Spleen (tissue), 11 donors: ENCODE measurements around the gene RAD54L. TPM values are rescaled to one million over a fixed set of nuclear protein-coding genes. Genes with fewer than 3 reads are reported as not detected.

Experiments
- DNase-seq: peaks from one replicate; pipeline ENCODE4 v3.0.0-alpha.2; 2020
- H3K27ac ChIP-seq, 8 donors: fragments of 200-600 bp; sonication (generic) in 7 of 8; 1 replicate in 4 of 8; 2 replicates in 4 of 8; pipeline versions ENCODE4 v1.5.0 to v1.8.0; 2016 to 2021; ENCODE audit warnings: inconsistent platforms in 4 of 8, mild to moderate bottlenecking in 4 of 8, moderate library complexity in 1 of 8
- H3K27me3 ChIP-seq, 7 donors: fragments of 200-600 bp; sonication (generic) in 6 of 7; replicated peaks in 1 of 7; 1 replicate in 4 of 7; 2 replicates in 3 of 7; pipeline versions ENCODE4 v1.5.0 to v1.8.0; 2016 to 2021; ENCODE audit warnings: inconsistent platforms in 3 of 7, mild to moderate bottlenecking in 1 of 7
- H3K36me3 ChIP-seq, 6 donors: fragments of 200-600 bp; sonication (generic) in 5 of 6; 1 replicate in 4 of 6; 2 replicates in 2 of 6; pipeline versions ENCODE4 v1.5.0 to v1.8.0; 2016 to 2021; ENCODE audit warnings: inconsistent platforms in 2 of 6
- H3K4me1 ChIP-seq, 6 donors: fragments of 200-600 bp; sonication (generic) in 5 of 6; 1 replicate in 3 of 6; 2 replicates in 3 of 6; pipeline versions ENCODE4 v1.5.0 to v1.8.0; 2016 to 2021; ENCODE audit warnings: inconsistent platforms in 3 of 6
- H3K4me3 ChIP-seq, 8 donors: fragments of 200-600 bp; sonication (generic) in 7 of 8; 1 replicate in 4 of 8; 2 replicates in 4 of 8; pipeline versions ENCODE4 v1.5.0 to v1.8.0; 2016 to 2021; ENCODE audit warnings: inconsistent platforms in 4 of 8, mild to moderate bottlenecking in 4 of 8, moderate library complexity in 2 of 8
- H3K9me3 ChIP-seq, 8 donors: fragments of 200-600 bp; sonication (generic) in 7 of 8; 1 replicate in 4 of 8; 2 replicates in 4 of 8; pipeline versions ENCODE4 v1.5.0 to v1.8.0; 2016 to 2021; ENCODE audit warnings: inconsistent platforms in 4 of 8
- POLR2A ChIP-seq, 3 donors: fragments of 450-650 bp; IDR thresholded peaks; one replicate each; pipeline ENCODE4 v1.5.1; 2017; ENCODE audit warnings: antibody characterized with exemption in 3 of 3, mild to moderate bottlenecking in 1 of 3
- POLR2AphosphoS5 ChIP-seq, 3 donors: sonication (generic); formaldehyde crosslinking; IDR thresholded peaks; one replicate each; pipeline ENCODE4 v1.5.1; 2017; ENCODE audit warnings: antibody characterized with exemption in 3 of 3
- WGBS, 5 donors: extraction: QIAGEN DNeasy Blood & Tissue Kit in 3 of 5; methylation state at CpG; one replicate each; pipeline versions ENCODE4 v1.1.5 to v1.1.7; 2013 to 2018; 5-methylcytosine and 5-hydroxymethylcytosine counted together
- intact Hi-C: fragments of 100-400 bp; cut with DNase I; formaldehyde crosslinking; loops from one replicate; pipeline ENCODE4 v1.15.0; 2023; ENCODE audit warnings: low total_unique reads
- polyA plus RNA-seq, 3 donors: library from polyadenylated mRNA; stranded (reverse); fragments of 200-250 nt; gene quantifications; one replicate each; pipeline ENCODE4 v1.2.1, GENCODE V29; 2013
- total RNA-seq, 7 donors: library from RNA; depleted of rRNA in 3 of 7; stranded (reverse); fragments of >200 nt in 3 of 7; fragmentation: NEBNext Ultra II Directional in 4 of 7; extraction: Animal tissue kit (Norgen Biotek cat#: 25700) in 4 of 7; gene quantifications; one replicate each; pipeline versions ENCODE4 v1.1.0 to v1.2.1, GENCODE V29; 2016 to 2021
- TF ChIP-seq, protein P1 (sequence below), 11 experiments: fragments of 200-600 bp in 7 of 11; fragments of 450-650 bp in 4 of 11; sonication (generic) in 4 of 11; IDR thresholded peaks in 8 of 11; conservative IDR thresholded peaks in 3 of 11; 1 replicate in 7 of 11; 2 replicates in 4 of 11; pipeline versions ENCODE4 v1.4.0 to v1.8.0; 2016 to 2021; ENCODE audit warnings: antibody characterized with exemption in 11 of 11, inconsistent platforms in 4 of 11, mild to moderate bottlenecking in 1 of 11
- donor health status: healthy with polysubstance abuse.
- donor health status: DM: no; HTN: no; CAD: no; lungs with moderate emphysema.
- donor health status: DM: no; HTN: no; CAD: no.
- donor health status: Bipolar disorder and iron deficiency.
- donor health status: healthy.
- donor health status: DM: no; HTN: no; CAD: no.
- donor health status: DM: yes; HTN: yes; CAD: no.

Gene RAD54L
- total and polyA plus RNA-seq, 10 donors: 2.4 to 9.2 (median 2.9) TPM

DNA sequence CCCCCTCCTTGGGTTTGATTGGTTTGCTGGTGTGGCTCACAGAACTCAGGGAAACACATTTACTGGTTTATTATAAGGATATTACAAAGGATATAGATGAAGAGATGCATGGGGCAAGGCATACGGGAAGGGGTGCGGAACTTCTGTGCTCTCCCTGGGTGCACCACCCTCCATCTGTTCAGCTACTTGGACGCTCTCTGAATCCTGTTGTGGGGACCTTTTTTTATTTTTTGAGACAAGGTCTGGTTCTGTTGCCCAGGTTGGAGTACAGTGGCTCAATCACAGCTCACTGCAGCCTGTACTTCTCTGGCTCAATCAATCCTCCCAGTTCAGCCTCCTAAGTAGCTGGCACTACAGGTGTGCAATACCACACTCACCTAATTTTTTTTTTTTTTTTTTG lies 37.0 kb upstream of the RAD54L start:
- Histone ChIP-seq H3K27ac (no peak overlapping the region), H3K4me1 (peaks cover 0 to 14% (median under 1%) of the 10 kb centered on the region in 6 donors), H3K36me3 (no peaks in the 10 kb centered on the region), H3K27me3 (no peaks in the 10 kb centered on the region), H3K9me3 (no peaks in the 10 kb centered on the region), H3K4me3 (no peak overlapping the region)
- 88 to 95% (median 93%) methylated on average over 3 of the region's 3 CpGs for WGBS, 5 donors
- DNase-seq: no peak
- TF ChIP-seq POLR2A (IDR thresholded peaks at IDR 0.05) (no peak), POLR2AphosphoS5 (IDR thresholded peaks at IDR 0.05) (no peak)
- TF ChIP-seq, protein P1, sequence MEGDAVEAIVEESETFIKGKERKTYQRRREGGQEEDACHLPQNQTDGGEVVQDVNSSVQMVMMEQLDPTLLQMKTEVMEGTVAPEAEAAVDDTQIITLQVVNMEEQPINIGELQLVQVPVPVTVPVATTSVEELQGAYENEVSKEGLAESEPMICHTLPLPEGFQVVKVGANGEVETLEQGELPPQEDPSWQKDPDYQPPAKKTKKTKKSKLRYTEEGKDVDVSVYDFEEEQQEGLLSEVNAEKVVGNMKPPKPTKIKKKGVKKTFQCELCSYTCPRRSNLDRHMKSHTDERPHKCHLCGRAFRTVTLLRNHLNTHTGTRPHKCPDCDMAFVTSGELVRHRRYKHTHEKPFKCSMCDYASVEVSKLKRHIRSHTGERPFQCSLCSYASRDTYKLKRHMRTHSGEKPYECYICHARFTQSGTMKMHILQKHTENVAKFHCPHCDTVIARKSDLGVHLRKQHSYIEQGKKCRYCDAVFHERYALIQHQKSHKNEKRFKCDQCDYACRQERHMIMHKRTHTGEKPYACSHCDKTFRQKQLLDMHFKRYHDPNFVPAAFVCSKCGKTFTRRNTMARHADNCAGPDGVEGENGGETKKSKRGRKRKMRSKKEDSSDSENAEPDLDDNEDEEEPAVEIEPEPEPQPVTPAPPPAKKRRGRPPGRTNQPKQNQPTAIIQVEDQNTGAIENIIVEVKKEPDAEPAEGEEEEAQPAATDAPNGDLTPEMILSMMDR (IDR thresholded peaks at IDR 0.05 in 8 of 11, conservative IDR thresholded peaks at IDR 0.05 in 3 of 11): no peak
- intact Hi-C loops: no loop called here

DNA sequence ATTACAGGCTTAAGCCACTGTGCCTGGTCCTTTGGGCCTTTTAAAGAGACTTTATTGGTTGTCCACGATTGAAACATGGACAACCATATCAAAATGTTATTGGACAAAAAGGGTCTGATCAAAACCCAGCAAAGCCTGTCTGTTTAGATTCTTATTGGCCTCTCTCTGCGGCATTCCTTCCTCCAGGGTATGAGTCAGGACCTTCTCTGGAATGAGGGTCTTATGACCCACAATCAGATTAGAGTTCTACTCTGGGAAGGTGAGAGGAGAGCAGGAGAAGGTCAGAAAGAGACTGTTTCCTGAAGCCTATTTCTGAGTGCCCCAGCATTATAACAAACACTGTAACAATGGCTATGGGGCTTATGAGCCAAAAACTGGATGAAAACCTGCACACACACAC lies 36.5 kb upstream of the RAD54L start:
- intact Hi-C loops: no loop called here
- Histone ChIP-seq H3K27me3 (no peaks in the 10 kb centered on the region), H3K36me3 (no peaks in the 10 kb centered on the region), H3K4me3 (no peak overlapping the region), H3K27ac (no peak overlapping the region), H3K9me3 (no peaks in the 10 kb centered on the region), H3K4me1 (peaks cover 0 to 9% (median 0%) of the 10 kb centered on the region in 6 donors)
- DNase-seq: no peak
- WGBS, 5 donors: 80 to 96% (median 84%) methylated on average over 2 of the region's 2 CpGs
- TF ChIP-seq, protein P1 (IDR thresholded peaks at IDR 0.05 in 8 of 11, conservative IDR thresholded peaks at IDR 0.05 in 3 of 11): no peak
- no peak for TF ChIP-seq POLR2AphosphoS5 (IDR thresholded peaks at IDR 0.05)
- TF ChIP-seq POLR2A (IDR thresholded peaks at IDR 0.05): no peak

DNA sequence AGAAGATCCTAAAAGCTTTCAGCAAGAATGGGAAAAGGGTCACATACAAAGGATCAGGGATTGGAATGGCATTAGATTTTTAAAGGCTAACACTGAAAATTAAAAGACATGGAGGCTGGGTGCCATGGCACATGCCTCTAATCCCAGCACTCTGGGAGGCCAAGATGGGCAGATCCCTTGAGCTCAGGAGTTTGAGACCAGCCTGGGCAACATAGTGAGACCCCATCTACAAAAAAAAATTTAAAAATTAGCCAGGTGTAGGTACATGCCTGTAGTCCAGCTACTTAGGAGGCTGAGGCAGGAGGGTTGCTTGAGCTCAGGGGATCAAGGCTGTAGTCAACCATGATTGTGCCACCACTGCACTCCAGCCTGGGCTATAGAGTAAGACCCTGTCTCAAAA lies 32.1 kb upstream of the RAD54L start:
- intact Hi-C loops: no loop called here
- no peak for DNase-seq
- Histone ChIP-seq H3K27me3 (no peaks in the 10 kb centered on the region), H3K4me1 (no peaks in the 10 kb centered on the region), H3K4me3 (no peak overlapping the region), H3K36me3 (no peaks in the 10 kb centered on the region), H3K9me3 (no peaks in the 10 kb centered on the region), H3K27ac (no peak overlapping the region)
- TF ChIP-seq, protein P1 (IDR thresholded peaks at IDR 0.05 in 8 of 11, conservative IDR thresholded peaks at IDR 0.05 in 3 of 11): no peak
- TF ChIP-seq POLR2A (IDR thresholded peaks at IDR 0.05): no peak
- no peak for TF ChIP-seq POLR2AphosphoS5 (IDR thresholded peaks at IDR 0.05)

DNA sequence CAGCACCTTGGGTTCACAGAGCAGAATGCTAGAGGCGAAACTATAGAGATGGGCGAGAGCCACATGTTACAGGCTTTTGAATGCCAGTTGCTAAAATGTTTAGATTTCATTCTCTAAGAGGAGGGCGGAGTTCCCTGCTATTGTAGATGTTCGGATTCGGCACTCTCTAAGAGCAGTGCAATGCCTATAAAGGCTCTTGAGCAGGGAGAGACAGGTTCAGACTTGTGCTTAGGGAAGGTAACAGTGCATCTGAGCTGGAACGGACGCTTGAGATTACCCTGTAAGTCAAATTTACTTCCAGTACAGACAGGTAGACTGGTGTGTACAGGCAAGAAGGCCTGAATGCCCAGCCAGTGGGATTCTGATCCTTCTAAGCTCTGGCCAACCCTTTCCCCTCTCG lies 29.1 kb upstream of the RAD54L start:
- Histone ChIP-seq H3K4me1 (peaks cover 0 to 4% (median 3%) of the 10 kb centered on the region in 6 donors), H3K27ac (no peak overlapping the region), H3K9me3 (no peaks in the 10 kb centered on the region), H3K4me3 (no peak overlapping the region), H3K27me3 (no peaks in the 10 kb centered on the region), H3K36me3 (no peaks in the 10 kb centered on the region)
- intact Hi-C loops: no loop called here
- TF ChIP-seq POLR2A (IDR thresholded peaks at IDR 0.05): no peak
- TF ChIP-seq, protein P1 (IDR thresholded peaks at IDR 0.05 in 8 of 11, conservative IDR thresholded peaks at IDR 0.05 in 3 of 11): no peak
- no peak for TF ChIP-seq POLR2AphosphoS5 (IDR thresholded peaks at IDR 0.05)
- WGBS, 5 donors: 81 to 93% (median 91%) methylated on average over 8 of the region's 8 CpGs
- no peak for DNase-seq
